ENCODE measurements around the gene LDAH. TPM values are rescaled to one million over a fixed set of nuclear protein-coding genes. Genes with fewer than 3 reads are reported as not detected.

LDAH gene
- total and polyA plus RNA-seq, 10 of the 15 experiments (the other 5 are each of a cell fraction or from before 2014, with no cell fraction given) = 17.9 to 44.7 (median 30.0) TPM

DNA sequence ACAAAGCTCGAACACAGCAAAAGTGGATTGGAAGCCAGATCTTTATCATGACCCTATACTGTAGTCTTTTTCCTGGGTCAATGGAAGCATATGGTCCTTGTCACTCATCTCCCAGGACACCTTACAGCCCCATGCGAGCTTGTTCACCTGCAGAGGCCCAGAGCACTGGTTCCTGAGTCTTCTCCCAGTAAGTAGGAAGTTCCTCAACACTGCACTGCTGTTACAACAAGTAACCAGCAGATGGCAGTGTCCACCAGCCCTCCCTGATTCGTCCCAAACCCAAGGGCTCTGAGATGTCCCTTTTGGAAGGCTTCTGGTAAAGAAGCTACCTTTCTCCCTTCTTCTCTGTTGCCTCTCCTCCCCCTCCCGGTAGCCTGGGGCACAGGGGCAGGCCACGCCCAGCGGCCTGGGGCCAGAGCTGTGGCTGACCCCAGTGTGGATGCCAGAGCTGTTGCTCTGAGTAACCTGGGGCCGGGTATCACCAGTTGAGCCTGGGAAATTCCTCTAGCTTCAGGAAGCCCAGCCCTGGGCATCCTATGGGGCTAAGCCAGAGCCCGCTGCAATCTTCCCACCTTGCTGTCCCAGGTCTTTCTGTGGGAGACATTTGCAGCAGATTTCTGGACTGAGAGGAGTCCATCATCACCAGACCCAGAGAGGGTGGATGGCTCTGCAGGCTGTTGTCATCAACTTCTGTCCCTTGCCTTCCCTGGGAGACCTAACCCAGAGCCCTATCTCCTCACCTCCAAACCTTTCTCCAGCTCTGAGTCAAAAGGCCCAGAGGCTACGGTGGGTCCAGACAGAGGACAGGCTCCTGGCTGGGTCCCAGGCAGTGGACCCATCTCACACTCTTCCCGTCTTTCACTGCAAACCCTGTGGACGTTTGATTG, 161.2 kb downstream of the LDAH start:
- TF ChIP-seq SMARCA5 (IDR thresholded peaks at IDR 0.05) (peak; percentile 70; the same call in 1 of the 2 replicates), SMC3 (IDR thresholded peaks at IDR 0.05; ENCODE audit: borderline replicate concordance, low read length) (peak; percentile 95), SREBF1 (IDR thresholded peaks at IDR 0.05; ENCODE audit: low read length) (no peak), YY1 (IDR thresholded peaks at IDR 0.05; ENCODE audit: low read depth, low read length) (peak; percentile 63), YBX1 (IDR thresholded peaks at IDR 0.05) (no peak), FOXK2 (IDR thresholded peaks at IDR 0.05) (no peak), ZNF207 (IDR thresholded peaks at IDR 0.05; ENCODE audit: borderline replicate concordance) (no peak), RAD21 (IDR thresholded peaks at IDR 0.05; ENCODE audit: insufficient read depth, low read depth, low read length) (peak; percentile 99), HCFC1 (IDR thresholded peaks at IDR 0.05; ENCODE audit: low read length) (0 out of 2 replicates have a peak, but pooled peaks have one; percentile 19)
- TF ChIP-seq, protein P1, sequence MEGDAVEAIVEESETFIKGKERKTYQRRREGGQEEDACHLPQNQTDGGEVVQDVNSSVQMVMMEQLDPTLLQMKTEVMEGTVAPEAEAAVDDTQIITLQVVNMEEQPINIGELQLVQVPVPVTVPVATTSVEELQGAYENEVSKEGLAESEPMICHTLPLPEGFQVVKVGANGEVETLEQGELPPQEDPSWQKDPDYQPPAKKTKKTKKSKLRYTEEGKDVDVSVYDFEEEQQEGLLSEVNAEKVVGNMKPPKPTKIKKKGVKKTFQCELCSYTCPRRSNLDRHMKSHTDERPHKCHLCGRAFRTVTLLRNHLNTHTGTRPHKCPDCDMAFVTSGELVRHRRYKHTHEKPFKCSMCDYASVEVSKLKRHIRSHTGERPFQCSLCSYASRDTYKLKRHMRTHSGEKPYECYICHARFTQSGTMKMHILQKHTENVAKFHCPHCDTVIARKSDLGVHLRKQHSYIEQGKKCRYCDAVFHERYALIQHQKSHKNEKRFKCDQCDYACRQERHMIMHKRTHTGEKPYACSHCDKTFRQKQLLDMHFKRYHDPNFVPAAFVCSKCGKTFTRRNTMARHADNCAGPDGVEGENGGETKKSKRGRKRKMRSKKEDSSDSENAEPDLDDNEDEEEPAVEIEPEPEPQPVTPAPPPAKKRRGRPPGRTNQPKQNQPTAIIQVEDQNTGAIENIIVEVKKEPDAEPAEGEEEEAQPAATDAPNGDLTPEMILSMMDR (IDR thresholded peaks at IDR 0.05 in 2 of 3, conservative IDR thresholded peaks at IDR 0.05 in 1 of 3; ENCODE audit: control insufficient read depth in 2 of 3, extremely low read depth in 1 of 3, insufficient read depth in 1 of 3, low read depth in 3 of 3, low read length in 3 of 3) = peak; percentile 95 to 97 (median 97); a peak in 5 of 6 replicates
- TF ChIP-seq, protein P2, sequence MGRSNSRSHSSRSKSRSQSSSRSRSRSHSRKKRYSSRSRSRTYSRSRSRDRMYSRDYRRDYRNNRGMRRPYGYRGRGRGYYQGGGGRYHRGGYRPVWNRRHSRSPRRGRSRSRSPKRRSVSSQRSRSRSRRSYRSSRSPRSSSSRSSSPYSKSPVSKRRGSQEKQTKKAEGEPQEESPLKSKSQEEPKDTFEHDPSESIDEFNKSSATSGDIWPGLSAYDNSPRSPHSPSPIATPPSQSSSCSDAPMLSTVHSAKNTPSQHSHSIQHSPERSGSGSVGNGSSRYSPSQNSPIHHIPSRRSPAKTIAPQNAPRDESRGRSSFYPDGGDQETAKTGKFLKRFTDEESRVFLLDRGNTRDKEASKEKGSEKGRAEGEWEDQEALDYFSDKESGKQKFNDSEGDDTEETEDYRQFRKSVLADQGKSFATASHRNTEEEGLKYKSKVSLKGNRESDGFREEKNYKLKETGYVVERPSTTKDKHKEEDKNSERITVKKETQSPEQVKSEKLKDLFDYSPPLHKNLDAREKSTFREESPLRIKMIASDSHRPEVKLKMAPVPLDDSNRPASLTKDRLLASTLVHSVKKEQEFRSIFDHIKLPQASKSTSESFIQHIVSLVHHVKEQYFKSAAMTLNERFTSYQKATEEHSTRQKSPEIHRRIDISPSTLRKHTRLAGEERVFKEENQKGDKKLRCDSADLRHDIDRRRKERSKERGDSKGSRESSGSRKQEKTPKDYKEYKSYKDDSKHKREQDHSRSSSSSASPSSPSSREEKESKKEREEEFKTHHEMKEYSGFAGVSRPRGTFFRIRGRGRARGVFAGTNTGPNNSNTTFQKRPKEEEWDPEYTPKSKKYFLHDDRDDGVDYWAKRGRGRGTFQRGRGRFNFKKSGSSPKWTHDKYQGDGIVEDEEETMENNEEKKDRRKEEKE (IDR thresholded peaks at IDR 0.05) = no peak
- FAIRE-seq (peak; percentile 98), ATAC-seq (peak; percentile 79), DNase-seq (ENCODE audit: low read depth, low spot score) (peak; percentile 46)
- Histone ChIP-seq H4K20me1 (ENCODE audit: control insufficient read depth, insufficient read depth) (0 out of 2 replicates have a peak, but pooled peaks cover 2% of the 10 kb centered on the region), H3K27me3 (replicated peaks in 1 of 2; ENCODE audit: control insufficient read depth in 2 of 2, insufficient read depth in 2 of 2, low read length in 1 of 2) (peaks cover 6 to 20% of the 10 kb centered on the region in 2 experiments), H3K4me2 (ENCODE audit: control insufficient read depth, insufficient read depth) (no peak overlapping the region), H3K36me3 (ENCODE audit: control insufficient read depth in 2 of 2, insufficient read depth in 2 of 2, low read length in 1 of 2) (no peaks in the 10 kb centered on the region), H3K9me3 (replicated peaks; ENCODE audit: control insufficient read depth, insufficient read depth, low read length) (no peaks in the 10 kb centered on the region), H3K27ac (ENCODE audit: control insufficient read depth, insufficient read depth) (no peak overlapping the region), H2AFZ (ENCODE audit: control insufficient read depth, low read depth, low read length) (no peak overlapping the region), H3K4me3 (no peak overlapping the region), H3K79me2 (ENCODE audit: control insufficient read depth, insufficient read depth, low read length) (no peaks in the 10 kb centered on the region), H3K4me1 (ENCODE audit: control insufficient read depth, insufficient read depth, low read length) (peaks cover 12% of the 10 kb centered on the region; the same call in 1 of the 2 replicates), H3K9ac (ENCODE audit: control insufficient read depth, insufficient read depth, low read length) (no peak overlapping the region)
- ChIA-PET SMC1A (ENCODE audit: uncharacterized antibody, unreplicated experiment) (interaction anchor here (0.5 to 5.5 kb wide), 18 partner anchors 10 to 456 kb away, joined by 3 to 101 read pairs (median 4); partner anchors contain the start of genes HS1BP3 and LDAH), RAD21 (ENCODE audit: unreplicated experiment) (interaction anchor here (1.2 to 2.9 kb wide), 9 partner anchors 11 to 655 kb away, joined by 3 to 68 read pairs (median 4); partner anchors contain the start of gene HS1BP3), POLR2A (interaction anchor here (1.8 kb wide), 1 partner anchor 302 kb away, joined by 6 read pairs; no protein-coding TSS in a partner anchor), CTCF (interaction anchor here (0.6 to 6.8 kb wide), 42 partner anchors 10 to 656 kb away, joined by 3 to 218 read pairs (median 4); partner anchors contain the start of gene HS1BP3)
- BruUV-seq (replicated peaks) = no TSS peak
- WGBS (ENCODE audit: insufficient coverage, insufficient replicate concordance, low lambda C conversion rate, missing lambda C conversion rate) = 13% methylated on average over 11 of the region's 11 CpGs
- intact Hi-C loops (cut with micrococcal nuclease; ENCODE audit: unreplicated experiment) (loop anchor here (1.0 to 2.0 kb wide), 3 partner anchors 302 to 457 kb away; no protein-coding TSS in a partner anchor), in situ Hi-C loops (cut with MboI) (loop anchor here (5.0 to 25.0 kb wide), 2 partner anchors 301 to 451 kb away; partner anchors contain the start of gene TDRD15)

Data from GM12878 (cell line).